H1 (cell line): ENCODE measurements around the gene PDE2A. TPM values are rescaled to one million over a fixed set of nuclear protein-coding genes. Genes with fewer than 3 reads are reported as not detected.

Experiments
- E2F6 ChIP-seq: IDR thresholded peaks from 2 replicates; pipeline ENCODE4 v1.6.1; 2012; ENCODE audit warnings: inconsistent platforms
- polyA plus RNA-seq, 7 experiments: library from polyadenylated mRNA; depleted of rRNA in 3 of 7; stranded (reverse) in 5 of 7; unstranded in 2 of 7; fragments of >200 nt in 5 of 7; fragments of 200-250 nt in 2 of 7; gene quantifications; 1 replicate in 5 of 7; 2 replicates in 1 of 7; 4 replicates in 1 of 7; pipeline versions ENCODE4 v1.2.1 to v1.2.3, GENCODE V29; 2011 to 2013; ENCODE audit warnings: missing spikeins in 2 of 7, mixed read lengths in 2 of 7
- total RNA-seq: library from RNA; stranded (reverse); fragmentation: NEBNext Ultra II Directional; extraction: Animal tissue kit (Norgen Biotek cat#: 25700); gene quantifications from 2 replicates; pipeline ENCODE4 v1.2.1, GENCODE V29; 2021

PDE2A gene
- total and polyA plus RNA-seq, 2 of the 8 experiments (the other 6 are each of a cell fraction or from before 2014, with no cell fraction given) = 3.4 to 7.1 TPM

GRCh38 chr11:72633068-72633467 lies 41.2 kb downstream of the PDE2A start (continued):
- no peak for TF ChIP-seq E2F6
